HepG2 (cell line): ENCODE data around the gene LGALS16. TPM values are rescaled to one million over a fixed set of nuclear protein-coding genes. Genes with fewer than 3 reads are reported as not detected.

Experiments used
- CEBPB ChIP-seq: IDR thresholded peaks from 2 replicates; pipeline ENCODE4 v1.6.1; 2011; ENCODE audit warnings: low read depth, low read length, improper control_type of control experiment, borderline replicate concordance
- GZF1 ChIP-seq: sonication (generic); formaldehyde crosslinking; IDR thresholded peaks from 2 replicates; pipeline ENCODE4 v1.5.1; 2020; ENCODE audit warnings: mild to moderate bottlenecking, missing genetic modification reagents
- HNF1A ChIP-seq, 2 experiments: sonication (generic) in 1 of 2; formaldehyde crosslinking in 1 of 2; IDR thresholded peaks; 2 replicates each; pipeline versions ENCODE4 v1.4.0 to v1.6.1; 2016 to 2020; ENCODE audit warnings: borderline replicate concordance in 1 of 2, low read depth in 1 of 2, mild to moderate bottlenecking in 1 of 2, missing genetic modification reagents in 1 of 2
- NR2F6 ChIP-seq, 2 experiments: IDR thresholded peaks; 2 replicates each; pipeline ENCODE4 v1.6.1; 2016; ENCODE audit warnings: antibody characterized with exemption in 1 of 2, mild to moderate bottlenecking in 1 of 2
- RELA ChIP-seq: sonication (generic); formaldehyde crosslinking; IDR thresholded peaks from 2 replicates; pipeline ENCODE4 v1.4.0; 2020; ENCODE audit warnings: missing genetic modification reagents
- U2AF2 ChIP-seq: fragments of 200-400 bp; formaldehyde crosslinking; IDR thresholded peaks from 2 replicates; pipeline ENCODE4 v1.6.1; 2017; ENCODE audit warnings: low read depth, mild to moderate bottlenecking, low read length
- ZFP41 ChIP-seq: sonication (generic); formaldehyde crosslinking; IDR thresholded peaks from 2 replicates; pipeline ENCODE4 v1.4.0; 2020; ENCODE audit warnings: mild to moderate bottlenecking, missing genetic modification reagents, borderline replicate concordance
- ZHX1 ChIP-seq: sonication (generic); formaldehyde crosslinking; IDR thresholded peaks from 2 replicates; pipeline ENCODE4 v1.8.1; 2022; ENCODE audit warnings: low read depth, mild to moderate bottlenecking, missing genetic modification reagents
- ZKSCAN1 ChIP-seq: fragments of 150-350 bp; IDR thresholded peaks from 2 replicates; pipeline ENCODE4 v1.6.1; 2014; ENCODE audit warnings: low read length
- polyA plus RNA-seq, 8 experiments: library from polyadenylated mRNA; depleted of rRNA in 3 of 8; stranded (reverse) in 7 of 8; unstranded in 1 of 8; fragments of >200 nt; fragmentation: Illumina TruSeq in 4 of 8; extraction: Trizol in 4 of 8; gene quantifications; 2 replicates each; pipeline versions ENCODE4 v1.2.1 to v1.2.3, GENCODE V29; 2011 to 2016; ENCODE audit warnings: low read depth in 4 of 8, missing spikeins in 1 of 8, mixed read lengths in 1 of 8; ENCODE audit not compliant: insufficient read depth in 1 of 8
- total RNA-seq, 5 experiments: library from RNA; depleted of rRNA; stranded (reverse); fragments of >200 nt; fragmentation: Illumina TruSeq; extraction: Trizol; gene quantifications; 2 replicates each; pipeline ENCODE4 v1.2.3, GENCODE V29; 2016; ENCODE audit warnings: low read depth in 1 of 5
- TF ChIP-seq, protein P1 (sequence below): sonication (generic); formaldehyde crosslinking; IDR thresholded peaks from 2 replicates; pipeline ENCODE4 v1.5.1; 2020; ENCODE audit warnings: mild to moderate bottlenecking, missing genetic modification reagents
- TF ChIP-seq, protein P2 (sequence below), 2 experiments: sonication (generic) in 1 of 2; formaldehyde crosslinking in 1 of 2; IDR thresholded peaks; 2 replicates each; pipeline versions ENCODE4 v1.6.1 to v1.9.0; 2014 to 2022; ENCODE audit warnings: antibody characterized with exemption in 1 of 2, borderline replicate concordance in 1 of 2, inconsistent platforms in 1 of 2, low read depth in 1 of 2, missing genetic modification reagents in 1 of 2

The LGALS16 gene
- total and polyA plus RNA-seq, 2 of the 13 experiments (the other 11 are each of a cell fraction or from before 2014, with no cell fraction given): not detected

DNA sequence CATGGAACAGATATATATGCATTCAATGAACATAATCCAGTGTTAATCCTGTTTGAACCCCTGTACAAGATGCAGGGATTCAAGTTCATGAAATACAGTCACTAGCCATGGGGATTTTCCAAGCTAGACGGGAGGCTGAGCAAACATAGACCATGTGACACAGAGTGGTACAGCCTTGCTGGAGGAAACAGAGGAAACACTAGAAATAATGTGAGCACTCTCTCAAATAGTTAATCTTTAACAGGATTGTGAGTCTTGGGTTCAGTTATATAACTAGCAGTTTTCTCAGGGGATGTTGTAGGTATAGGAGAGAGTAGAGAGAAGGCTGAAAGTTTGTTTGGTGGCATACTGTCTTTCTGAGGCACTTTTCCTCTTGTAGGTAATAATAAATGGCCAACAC is 13.9 kb upstream of the LGALS16 start (continued):
- TF ChIP-seq ZHX1 (CRISPR knock-in tag): no peak
- no peak for TF ChIP-seq CEBPB
- TF ChIP-seq HNF1A (IDR thresholded peaks at IDR 0.05; ENCODE audit: low read depth): peak; percentile 79
- TF ChIP-seq HNF1A (CRISPR knock-in tag; IDR thresholded peaks at IDR 0.05; ENCODE audit: borderline replicate concordance): peak; percentile 89
- TF ChIP-seq, protein P1, sequence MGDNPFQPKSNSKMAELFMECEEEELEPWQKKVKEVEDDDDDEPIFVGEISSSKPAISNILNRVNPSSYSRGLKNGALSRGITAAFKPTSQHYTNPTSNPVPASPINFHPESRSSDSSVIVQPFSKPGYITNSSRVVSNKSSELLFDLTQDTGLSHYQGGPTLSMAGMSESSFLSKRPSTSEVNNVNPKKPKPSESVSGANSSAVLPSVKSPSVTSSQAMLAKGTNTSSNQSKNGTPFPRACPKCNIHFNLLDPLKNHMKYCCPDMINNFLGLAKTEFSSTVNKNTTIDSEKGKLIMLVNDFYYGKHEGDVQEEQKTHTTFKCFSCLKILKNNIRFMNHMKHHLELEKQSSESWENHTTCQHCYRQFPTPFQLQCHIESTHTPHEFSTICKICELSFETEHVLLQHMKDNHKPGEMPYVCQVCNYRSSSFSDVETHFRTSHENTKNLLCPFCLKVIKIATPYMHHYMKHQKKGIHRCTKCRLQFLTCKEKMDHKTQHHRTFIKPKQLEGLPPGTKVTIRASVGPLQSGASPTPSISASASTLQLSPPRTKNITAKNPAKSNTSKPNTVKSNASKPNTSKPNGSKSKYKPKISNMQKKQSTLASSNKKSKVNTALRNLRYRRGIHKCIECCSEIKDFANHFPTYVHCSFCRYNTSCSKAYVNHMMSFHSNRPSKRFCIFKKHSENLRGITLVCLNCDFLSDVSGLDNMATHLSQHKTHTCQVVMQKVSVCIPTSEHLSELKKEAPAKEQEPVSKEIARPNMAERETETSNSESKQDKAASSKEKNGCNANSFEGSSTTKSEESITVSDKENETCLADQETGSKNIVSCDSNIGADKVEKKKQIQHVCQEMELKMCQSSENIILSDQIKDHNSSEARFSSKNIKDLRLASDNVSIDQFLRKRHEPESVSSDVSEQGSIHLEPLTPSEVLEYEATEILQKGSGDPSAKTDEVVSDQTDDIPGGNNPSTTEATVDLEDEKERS (CRISPR knock-in tag): no peak
- no peak for TF ChIP-seq U2AF2
- no peak for TF ChIP-seq RELA
- no peak for TF ChIP-seq GZF1 (CRISPR knock-in tag)
- TF ChIP-seq ZKSCAN1: no peak
- TF ChIP-seq ZFP41: no peak
- TF ChIP-seq, protein P2, sequence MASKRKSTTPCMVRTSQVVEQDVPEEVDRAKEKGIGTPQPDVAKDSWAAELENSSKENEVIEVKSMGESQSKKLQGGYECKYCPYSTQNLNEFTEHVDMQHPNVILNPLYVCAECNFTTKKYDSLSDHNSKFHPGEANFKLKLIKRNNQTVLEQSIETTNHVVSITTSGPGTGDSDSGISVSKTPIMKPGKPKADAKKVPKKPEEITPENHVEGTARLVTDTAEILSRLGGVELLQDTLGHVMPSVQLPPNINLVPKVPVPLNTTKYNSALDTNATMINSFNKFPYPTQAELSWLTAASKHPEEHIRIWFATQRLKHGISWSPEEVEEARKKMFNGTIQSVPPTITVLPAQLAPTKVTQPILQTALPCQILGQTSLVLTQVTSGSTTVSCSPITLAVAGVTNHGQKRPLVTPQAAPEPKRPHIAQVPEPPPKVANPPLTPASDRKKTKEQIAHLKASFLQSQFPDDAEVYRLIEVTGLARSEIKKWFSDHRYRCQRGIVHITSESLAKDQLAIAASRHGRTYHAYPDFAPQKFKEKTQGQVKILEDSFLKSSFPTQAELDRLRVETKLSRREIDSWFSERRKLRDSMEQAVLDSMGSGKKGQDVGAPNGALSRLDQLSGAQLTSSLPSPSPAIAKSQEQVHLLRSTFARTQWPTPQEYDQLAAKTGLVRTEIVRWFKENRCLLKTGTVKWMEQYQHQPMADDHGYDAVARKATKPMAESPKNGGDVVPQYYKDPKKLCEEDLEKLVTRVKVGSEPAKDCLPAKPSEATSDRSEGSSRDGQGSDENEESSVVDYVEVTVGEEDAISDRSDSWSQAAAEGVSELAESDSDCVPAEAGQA (IDR thresholded peaks at IDR 0.05; ENCODE audit: low read depth): no peak
- TF ChIP-seq, protein P2 (CRISPR knock-in tag; IDR thresholded peaks at IDR 0.05; ENCODE audit: borderline replicate concordance): no peak
- TF ChIP-seq NR2F6 (IDR thresholded peaks at IDR 0.05): no peak
- TF ChIP-seq NR2F6 (CRISPR knock-in tag; IDR thresholded peaks at IDR 0.05): no peak
